Posterior vena cava (tissue), 2 donors: ENCODE data around the gene SWAP70. TPM values are rescaled to one million over a fixed set of nuclear protein-coding genes. Genes with fewer than 3 reads are reported as not detected.
A peak's percentile ranks its signal among the peaks of the same experiment; 100 is the strongest.
"Not testable (repeated sequence)": the region's sequence is repeated elsewhere in the genome, so short reads cannot be mapped to it uniquely, and the experiment has no call there.

Experiments
- DNase-seq: peaks from one replicate; pipeline ENCODE4 v3.0.0-alpha.2; 2020; ENCODE audit warnings: low spot score
- intact Hi-C, 2 donors: fragments of 100-400 bp; cut with DNase I; formaldehyde crosslinking; loops; one replicate each; pipeline versions ENCODE4 v1.14.1 to v1.14.2; 2022 to 2023
- long read RNA-seq, 2 donors: library from polyadenylated mRNA; unstranded; transcript quantifications; one replicate each; pipeline ENCODE4 v2.0.0, GENCODE V29; 2020 to 2021
- total RNA-seq, 2 donors: library from RNA; stranded (reverse); fragmentation: NEBNext Ultra II Directional; extraction: Animal tissue kit (Norgen Biotek cat#: 25700); gene quantifications; one replicate each; pipeline ENCODE4 v1.2.1, GENCODE V29; 2021
- donor health status: DM: yes; HTN: yes; CAD: no.
- donor health status: DM: yes; HTN: yes; CAD: no.

Gene SWAP70
- 10 to 100 TPM; 39.4 to 57.0 TPM for total RNA-seq
- long read RNA-seq, donor 1, full-length matches to known transcripts = 14 of 29 reads
- long read RNA-seq, donor 1, partial matches to known transcripts = 8 of 29 reads
- long read RNA-seq, donor 1, other reads (novel, unspliced or antisense) = 7 of 29 reads
- long read RNA-seq, donor 2, full-length matches to known transcripts = 148 of 202 reads
- long read RNA-seq, donor 2, partial matches to known transcripts = 23 of 202 reads
- long read RNA-seq, donor 2, other reads (novel, unspliced or antisense) = 31 of 202 reads

GRCh38 chr11:9663699-9664275, at the start of gene SWAP70:
Gene SWAP70, plus strand, starts transcription at chr11:9664077. Its CDS starts 103 bp downstream, at chr11:9664180.
- DNase-seq = peak; percentile 97
- intact Hi-C loops = loop anchor here in 1 of 2 donors (5.0 kb wide), 1 partner anchor 46 kb away; no protein-coding TSS in a partner anchor

GRCh38 chr11:9615031-9615451, 48.8 kb upstream of the SWAP70 start:
- intact Hi-C loops = loop anchor here (5.0 to 10.0 kb wide), 2 partner anchors 47 to 140 kb away; partner anchors contain the start of gene SWAP70 (in 1 of the 2)
- no peak for DNase-seq

- DNase-seq = no peak
- intact Hi-C loops = loop anchor here (5.0 to 10.0 kb wide), 2 partner anchors 46 to 139 kb away; partner anchors contain the start of gene SWAP70 (in 1 of the 2)
These were observed 47.7 kb upstream of the SWAP70 start for GRCh38 chr11:9616042-9616675.

- intact Hi-C loops = loop anchor here (5.0 to 10.0 kb wide), 2 partner anchors 45 to 138 kb away; partner anchors contain the start of gene SWAP70 (in 1 of the 2)
- no peak for DNase-seq
These were observed 47.0 kb upstream of the SWAP70 start for GRCh38 chr11:9616858-9617257.

GRCh38 chr11:9617940-9618339, 45.9 kb upstream of the SWAP70 start:
- intact Hi-C loops = loop anchor here (5.0 to 10.0 kb wide), 2 partner anchors 44 to 137 kb away; partner anchors contain the start of gene SWAP70 (in 1 of the 2)
- DNase-seq = no peak

- no peak for DNase-seq
- intact Hi-C loops = loop anchor here (5.0 to 10.0 kb wide), 2 partner anchors 43 to 136 kb away; partner anchors contain the start of gene SWAP70 (in 1 of the 2)
These were observed 44.9 kb upstream of the SWAP70 start for GRCh38 chr11:9619004-9619403.

GRCh38 chr11:9619971-9620370, 43.9 kb upstream of the SWAP70 start:
- intact Hi-C loops = loop anchor here (5.0 to 10.0 kb wide), 3 partner anchors 42 to 135 kb away; partner anchors contain the start of gene SWAP70 (in 1 of the 2)
- no peak for DNase-seq

- intact Hi-C loops = loop anchor here in 1 of 2 donors (10.0 kb wide), 1 partner anchor 112 kb away; no protein-coding TSS in a partner anchor
- DNase-seq = not testable (repeated sequence)
These were observed 41.5 kb upstream of the SWAP70 start for GRCh38 chr11:9622353-9622752.

- DNase-seq = not testable (repeated sequence)
- intact Hi-C loops = loop anchor here in 1 of 2 donors (10.0 kb wide), 1 partner anchor 112 kb away; no protein-coding TSS in a partner anchor
These were observed 40.8 kb upstream of the SWAP70 start for GRCh38 chr11:9623053-9623452.

GRCh38 chr11:9624448-9624847, 39.4 kb upstream of the SWAP70 start:
- intact Hi-C loops = loop anchor here in 1 of 2 donors (10.0 kb wide), 1 partner anchor 110 kb away; no protein-coding TSS in a partner anchor

GRCh38 chr11:9625162-9625561, 38.7 kb upstream of the SWAP70 start:
- intact Hi-C loops = loop anchor here in 1 of 2 donors (10.0 kb wide), 1 partner anchor 110 kb away; no protein-coding TSS in a partner anchor
- no peak for DNase-seq

More at GRCh38 chr11:9624448-9624847, 39.4 kb upstream of the SWAP70 start:
- no peak for DNase-seq

- intact Hi-C loops = loop anchor here in 1 of 2 donors (10.0 kb wide), 1 partner anchor 109 kb away; no protein-coding TSS in a partner anchor
- DNase-seq = no peak
These were observed 38.1 kb upstream of the SWAP70 start for GRCh38 chr11:9625728-9626127.

GRCh38 chr11:9626496-9627394, 37.1 kb upstream of the SWAP70 start:
- no peak for DNase-seq
- intact Hi-C loops = loop anchor here in 1 of 2 donors (10.0 kb wide), 1 partner anchor 108 kb away; no protein-coding TSS in a partner anchor

GRCh38 chr11:9629064-9629463, 34.8 kb upstream of the SWAP70 start:
- intact Hi-C loops = loop anchor here in 1 of 2 donors (10.0 kb wide), 1 partner anchor 106 kb away; no protein-coding TSS in a partner anchor
- no peak for DNase-seq

GRCh38 chr11:9633679-9634078, 30.2 kb upstream of the SWAP70 start:
- intact Hi-C loops = no loop called here

GRCh38 chr11:9636691-9637090, 27.2 kb upstream of the SWAP70 start:
- intact Hi-C loops = no loop called here
- no peak for DNase-seq

More at GRCh38 chr11:9633679-9634078, 30.2 kb upstream of the SWAP70 start:
- DNase-seq = no peak

GRCh38 chr11:9639099-9639498, 24.8 kb upstream of the SWAP70 start:
- DNase-seq = peak; percentile 89
- intact Hi-C loops = no loop called here

- intact Hi-C loops = no loop called here
- DNase-seq = no peak
These were observed 23.9 kb upstream of the SWAP70 start for GRCh38 chr11:9639985-9640384.
